ENCODE measurements around the gene DKK3. TPM values are rescaled to one million over a fixed set of nuclear protein-coding genes. Genes with fewer than 3 reads are reported as not detected.

DKK3 gene
- total RNA-seq, 4 donors from 2014 or later: 94.3 to 191 (median 127) TPM

GRCh38 chr11:12007230-12007593 lies 1.2 kb downstream of the DKK3 start:
- intact Hi-C loops (cut with DNase I): no loop called here
- Histone ChIP-seq H3K4me1 (peaks cover 38 to 48% (median 40%) of the 10 kb centered on the region in 4 donors), H3K9me3 (no peaks in the 10 kb centered on the region), H3K36me3 (peaks cover 0 to 6% (median 0%) of the 10 kb centered on the region in 4 donors), H3K27ac (replicated peaks in 1 of 4) (peak overlapping the region in 3 of 4 donors; percentile 1 to 72 (median 24)), H3K27me3 (peaks cover 0 to 29% (median 8%) of the 10 kb centered on the region in 4 donors), H3K4me3 (peak overlapping the region; percentile 60 to 86 (median 66))
- DNase-seq (ENCODE audit: extremely low spot score): no peak
- TF ChIP-seq POLR2AphosphoS5 (IDR thresholded peaks at IDR 0.05) (no peak), POLR2A (IDR thresholded peaks at IDR 0.05; ENCODE audit: low read depth) (no peak), EP300 (IDR thresholded peaks at IDR 0.05) (no peak), CTCF (IDR thresholded peaks at IDR 0.05) (no peak)
- WGBS: 92% methylated on average over 5 of the region's 5 CpGs

DNA sequence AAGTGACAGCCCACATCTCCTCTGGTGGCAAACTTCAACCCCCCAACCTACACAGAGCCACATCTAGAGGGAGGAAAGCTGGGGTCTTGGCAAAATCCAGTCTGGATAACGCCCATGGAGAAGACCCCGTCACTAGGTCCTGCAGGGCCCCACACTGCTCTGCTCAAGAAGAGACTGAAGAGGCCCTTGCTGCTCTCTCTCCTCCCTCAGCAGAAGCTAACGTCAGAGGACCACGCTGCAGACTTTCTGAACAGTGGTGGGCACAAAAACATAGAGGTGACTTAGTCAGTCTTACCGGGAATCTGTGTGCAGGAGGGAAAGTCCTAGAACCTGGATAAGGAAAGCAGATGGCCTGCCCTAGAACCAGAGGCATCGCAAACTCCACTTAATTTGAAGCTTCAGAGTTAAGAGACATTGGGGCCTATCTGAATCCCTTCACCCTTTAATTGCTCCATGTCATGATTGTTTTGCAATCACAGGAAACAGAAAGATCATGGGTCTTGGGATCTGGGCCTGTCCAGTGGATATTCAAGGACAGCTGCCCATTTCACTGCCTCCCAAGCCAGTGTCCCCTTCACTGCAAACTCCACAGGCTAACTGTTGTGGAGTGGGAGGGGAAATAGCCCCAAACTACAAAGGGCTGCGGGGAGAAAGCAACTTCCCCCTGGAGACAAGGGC lies 1.7 kb downstream of the DKK3 start:
- WGBS: 94% methylated on average over 7 of the region's 7 CpGs
- Histone ChIP-seq H3K9me3 (no peaks in the 10 kb centered on the region), H3K4me1 (peaks cover 38 to 48% (median 40%) of the 10 kb centered on the region in 4 donors), H3K4me3 (peak overlapping the region in 2 of 4 donors; percentile 67 to 86), H3K27ac (replicated peaks in 1 of 4) (peak overlapping the region in 3 of 4 donors; percentile 1 to 72 (median 24)), H3K36me3 (peaks cover 0 to 12% (median 2%) of the 10 kb centered on the region in 4 donors), H3K27me3 (peaks cover 0 to 29% (median 8%) of the 10 kb centered on the region in 4 donors)
- DNase-seq (ENCODE audit: extremely low spot score): no peak
- intact Hi-C loops (cut with DNase I): no loop called here
- TF ChIP-seq POLR2A (IDR thresholded peaks at IDR 0.05; ENCODE audit: low read depth) (no peak), EP300 (IDR thresholded peaks at IDR 0.05) (no peak), POLR2AphosphoS5 (IDR thresholded peaks at IDR 0.05) (no peak), CTCF (IDR thresholded peaks at IDR 0.05) (no peak)

- Histone ChIP-seq H3K9me3 (no peaks in the 10 kb centered on the region), H3K27me3 (peaks cover 0 to 29% (median 8%) of the 10 kb centered on the region in 4 donors), H3K4me1 (peaks cover 38 to 48% (median 40%) of the 10 kb centered on the region in 4 donors), H3K4me3 (no peak overlapping the region), H3K27ac (replicated peaks in 1 of 4) (peak overlapping the region in 2 of 4 donors; percentile 35 to 37), H3K36me3 (peaks cover 0 to 24% (median 7%) of the 10 kb centered on the region in 4 donors)
- DNase-seq (ENCODE audit: extremely low spot score): no peak
- no peak for TF ChIP-seq CTCF (IDR thresholded peaks at IDR 0.05)
- TF ChIP-seq POLR2AphosphoS5 (IDR thresholded peaks at IDR 0.05): peak in 1 of 2 donors; percentile 45
- TF ChIP-seq EP300 (IDR thresholded peaks at IDR 0.05): no peak
- TF ChIP-seq POLR2A (IDR thresholded peaks at IDR 0.05; ENCODE audit: low read depth): no peak
- intact Hi-C loops (cut with DNase I): no loop called here
- WGBS: 68% methylated on average over 1 of the region's 1 CpG
These were observed 3.0 kb downstream of the DKK3 start for GRCh38 chr11:12005476-12005875.

GRCh38 chr11:12005061-12005460 lies 3.4 kb downstream of the DKK3 start:
- Histone ChIP-seq H3K4me1 (peaks cover 38 to 48% (median 40%) of the 10 kb centered on the region in 4 donors), H3K9me3 (no peaks in the 10 kb centered on the region), H3K36me3 (peaks cover 0 to 24% (median 9%) of the 10 kb centered on the region in 4 donors), H3K4me3 (no peak overlapping the region), H3K27ac (replicated peaks in 1 of 4) (peak overlapping the region in 3 of 4 donors; percentile 15 to 37 (median 35)), H3K27me3 (peaks cover 0 to 29% (median 8%) of the 10 kb centered on the region in 4 donors)
- no peak for TF ChIP-seq CTCF (IDR thresholded peaks at IDR 0.05)
- no peak for TF ChIP-seq EP300 (IDR thresholded peaks at IDR 0.05)
- intact Hi-C loops (cut with DNase I): no loop called here
- DNase-seq (ENCODE audit: extremely low spot score): no peak
- 77% methylated on average over 4 of the region's 4 CpGs for WGBS
